GM23338 (cell line): ENCODE measurements around the gene RTN4RL2. TPM values are rescaled to one million over a fixed set of nuclear protein-coding genes. Genes with fewer than 3 reads are reported as not detected.

ENCODE experiments used
- ATAC-seq: fragments of 200-7000 bp; cut with Tn5 transposase; 3 replicates; pipeline ENCODE4 v1.9.1; 2020
- DNase-seq: peaks from one replicate; pipeline ENCODE4 v3.0.0-alpha.2; 2015; ENCODE audit warnings: low spot score
- H2AFZ ChIP-seq: fragments of 200-600 bp; sonication (generic); 2 replicates; pipeline ENCODE4 v1.8.0; 2016; ENCODE audit warnings: antibody characterized with exemption, mild to moderate bottlenecking, moderate library complexity
- H3F3A ChIP-seq: fragments of 200-600 bp; sonication (generic); replicated peaks from 2 replicates; pipeline ENCODE4 v1.8.0; 2017; ENCODE audit warnings: antibody characterized with exemption, mixed run types, low read depth
- H3K27ac ChIP-seq: fragments of 200-600 bp; sonication (generic); 2 replicates; pipeline ENCODE4 v1.6.1; 2016; ENCODE audit warnings: low read depth
- H3K27me3 ChIP-seq: fragments of 200-600 bp; sonication (generic); 2 replicates; pipeline ENCODE4 v1.8.0; 2016; ENCODE audit warnings: mild to moderate bottlenecking, mixed run types, moderate library complexity; ENCODE audit not compliant: insufficient read depth
- H3K36me3 ChIP-seq: fragments of 200-600 bp; sonication (generic); 2 replicates; pipeline ENCODE4 v1.8.0; 2016; ENCODE audit warnings: mild to moderate bottlenecking; ENCODE audit not compliant: insufficient read depth
- H3K4me1 ChIP-seq: fragments of 200-600 bp; sonication (generic); 2 replicates; pipeline ENCODE4 v1.8.0; 2016; ENCODE audit warnings: mild to moderate bottlenecking, moderate library complexity; ENCODE audit not compliant: insufficient read depth
- H3K4me2 ChIP-seq: fragments of 200-600 bp; sonication (generic); 2 replicates; pipeline ENCODE4 v1.7.1; 2017; ENCODE audit warnings: mixed run types
- H3K4me3 ChIP-seq: fragments of 200-600 bp; sonication (generic); 2 replicates; pipeline ENCODE4 v1.6.1; 2016; ENCODE audit warnings: mixed run types
- H3K79me2 ChIP-seq: fragments of 200-600 bp; sonication (generic); replicated peaks from 2 replicates; pipeline ENCODE4 v1.8.0; 2017; ENCODE audit warnings: mild to moderate bottlenecking; ENCODE audit not compliant: insufficient read depth
- H3K9me2 ChIP-seq: fragments of 200-600 bp; sonication (generic); 2 replicates; pipeline ENCODE4 v1.8.0; 2017; ENCODE audit not compliant: insufficient read depth
- H4K20me1 ChIP-seq: fragments of 200-600 bp; sonication (generic); replicated peaks from 2 replicates; pipeline ENCODE4 v1.8.0; 2017; ENCODE audit warnings: mild to moderate bottlenecking; ENCODE audit not compliant: insufficient read depth
- H3K27ac Mint-ChIP-seq: 2 replicates; pipeline ENCODE4 v1.8.0; 2020; ENCODE audit warnings: inconsistent platforms, mild to moderate bottlenecking, moderate library complexity, mixed read lengths
- H3K27me3 Mint-ChIP-seq: 3 replicates; pipeline ENCODE4 v1.8.0; 2022; ENCODE audit warnings: low read depth, mild to moderate bottlenecking, moderate library complexity, mixed read lengths, inconsistent platforms; ENCODE audit not compliant: insufficient read depth, poor library complexity
- H3K36me3 Mint-ChIP-seq: 3 replicates; pipeline ENCODE4 v1.8.0; 2021; ENCODE audit warnings: low read depth, mild to moderate bottlenecking, inconsistent platforms, moderate library complexity, mixed read lengths
- H3K4me1 Mint-ChIP-seq: 3 replicates; pipeline ENCODE4 v1.8.0; 2020; ENCODE audit warnings: mild to moderate bottlenecking, inconsistent platforms, mixed read lengths
- H3K4me3 Mint-ChIP-seq: 3 replicates; pipeline ENCODE4 v1.8.0; 2021; ENCODE audit warnings: moderate library complexity, mild to moderate bottlenecking, inconsistent platforms, mixed read lengths
- H3K9me3 Mint-ChIP-seq: 3 replicates; pipeline ENCODE4 v1.8.0; 2020; ENCODE audit warnings: moderate library complexity, mild to moderate bottlenecking, inconsistent platforms, mixed read lengths
- CREB1 ChIP-seq: fragments of 250-450 bp; sonication (Bioruptor Pico); IDR thresholded peaks from 2 replicates; pipeline ENCODE4 v1.5.0; 2020; ENCODE audit warnings: low read depth, mild to moderate bottlenecking, moderate library complexity
- NANOG ChIP-seq: IDR thresholded peaks from 2 replicates; pipeline ENCODE4 v1.6.1; 2016; ENCODE audit warnings: antibody characterized with exemption, borderline replicate concordance
- POLR2AphosphoS5 ChIP-seq: IDR thresholded peaks from 2 replicates; pipeline ENCODE4 v1.6.1; 2016; ENCODE audit warnings: antibody characterized with exemption, low read depth
- ZNF114 ChIP-seq: fragments of 250-450 bp; sonication (Bioruptor Pico); IDR thresholded peaks from 2 replicates; pipeline ENCODE4 v1.5.0; 2020; ENCODE audit warnings: mild to moderate bottlenecking, moderate library complexity
- polyA plus RNA-seq: library from polyadenylated mRNA; unstranded; fragments of >200 nt; fragmentation: Nextera tagmentation; extraction: Ambion mirVana; gene quantifications from 2 replicates; pipeline ENCODE4 v1.2.1, GENCODE V29; 2016
- total RNA-seq: library from RNA; depleted of rRNA; stranded (reverse); fragments of >200 nt; shearing (Covaris generic); gene quantifications from 2 replicates; pipeline ENCODE4 v1.2.3, GENCODE V29; 2014
- TF ChIP-seq, protein P1 (sequence below): IDR thresholded peaks from 2 replicates; pipeline ENCODE4 v1.6.1; 2016; ENCODE audit warnings: antibody characterized with exemption
- TF ChIP-seq, protein P2 (sequence below), 2 experiments: fragments of 200-600 bp in 1 of 2; sonication (generic) in 1 of 2; conservative IDR thresholded peaks; 2 replicates each; pipeline versions ENCODE4 v1.5.1 to v1.6.1; 2016 to 2017; ENCODE audit warnings: antibody characterized with exemption in 2 of 2, low read depth in 2 of 2, mild to moderate bottlenecking in 2 of 2, moderate library complexity in 1 of 2

The RTN4RL2 gene
- total and polyA plus RNA-seq, 2 experiments from 2014 or later: 13.9 to 15.9 TPM

DNA sequence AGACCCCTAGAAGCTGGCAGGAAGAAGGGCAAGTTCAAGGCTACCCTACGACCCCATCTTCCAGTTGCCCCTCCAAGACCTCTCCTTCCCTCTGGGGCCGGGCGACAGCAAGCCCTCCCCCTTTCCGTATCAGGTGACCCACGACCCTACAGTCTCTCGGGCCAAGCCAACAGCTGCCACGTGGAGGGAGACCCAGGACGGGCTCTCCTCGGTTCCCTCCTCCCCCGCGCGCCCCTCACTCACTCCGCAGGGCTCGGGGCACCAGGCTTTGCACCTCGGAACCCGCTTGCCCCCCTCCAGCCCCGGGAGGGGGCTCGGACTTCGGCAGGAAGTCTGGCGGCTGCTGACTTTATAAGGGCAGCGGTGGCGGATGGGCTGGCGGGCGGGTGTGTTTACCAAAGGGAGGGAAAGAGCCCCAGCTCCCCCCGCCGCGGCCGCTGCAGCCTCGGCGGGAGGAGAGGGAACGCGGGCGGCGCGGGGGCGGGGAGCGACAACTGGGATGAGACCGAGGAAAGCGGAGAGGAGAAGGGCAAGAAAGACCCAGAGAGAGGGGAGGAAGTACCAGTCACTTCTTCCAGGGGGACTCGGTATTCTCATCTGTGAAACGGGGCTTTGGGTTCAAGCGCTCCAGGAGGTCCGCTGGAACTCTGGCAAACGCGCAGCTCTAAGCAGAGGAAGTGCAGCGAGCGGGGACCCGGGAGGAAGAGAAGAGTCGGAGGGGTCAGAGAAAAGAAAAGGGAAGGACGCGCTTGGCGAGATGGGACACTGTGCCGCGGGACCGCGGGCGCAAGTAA, 54.4 kb downstream of the RTN4RL2 start:
- H4K20me1 ChIP-seq: no peaks in the 10 kb centered on the region
- peak overlapping the region; percentile 86 for H3K4me3 ChIP-seq
- ATAC-seq (peak; percentile 65), DNase-seq (peak; percentile 80)
- Mint-ChIP-seq H3K4me3 (peak overlapping the region; percentile 89), H3K27ac (no peak overlapping the region), H3K27me3 (peaks cover 16% of the 10 kb centered on the region), H3K4me1 (peaks cover 26% of the 10 kb centered on the region), H3K9me3 (no peaks in the 10 kb centered on the region; the same call in 2 of the 3 replicates), H3K36me3 (peaks cover 16% of the 10 kb centered on the region)
- peaks cover 8% of the 10 kb centered on the region; the same call in 1 of the 2 replicates for H3F3A ChIP-seq
- H3K27me3 ChIP-seq: peaks cover 17% of the 10 kb centered on the region
- H3K36me3 ChIP-seq: no peaks in the 10 kb centered on the region
- peak overlapping the region; percentile 97 for H3K4me2 ChIP-seq
- H3K4me1 ChIP-seq: peaks cover 11% of the 10 kb centered on the region
- TF ChIP-seq POLR2AphosphoS5: 0 out of 2 replicates have a peak, but pooled peaks have one; percentile 14
- TF ChIP-seq CREB1 (CRISPR knock-in tag): no peak
- peaks cover 30% of the 10 kb centered on the region for H3K79me2 ChIP-seq
- no peaks in the 10 kb centered on the region for H3K9me2 ChIP-seq
- peak overlapping the region; percentile 96 for H2AFZ ChIP-seq
- H3K27ac ChIP-seq: no peak overlapping the region

DNA sequence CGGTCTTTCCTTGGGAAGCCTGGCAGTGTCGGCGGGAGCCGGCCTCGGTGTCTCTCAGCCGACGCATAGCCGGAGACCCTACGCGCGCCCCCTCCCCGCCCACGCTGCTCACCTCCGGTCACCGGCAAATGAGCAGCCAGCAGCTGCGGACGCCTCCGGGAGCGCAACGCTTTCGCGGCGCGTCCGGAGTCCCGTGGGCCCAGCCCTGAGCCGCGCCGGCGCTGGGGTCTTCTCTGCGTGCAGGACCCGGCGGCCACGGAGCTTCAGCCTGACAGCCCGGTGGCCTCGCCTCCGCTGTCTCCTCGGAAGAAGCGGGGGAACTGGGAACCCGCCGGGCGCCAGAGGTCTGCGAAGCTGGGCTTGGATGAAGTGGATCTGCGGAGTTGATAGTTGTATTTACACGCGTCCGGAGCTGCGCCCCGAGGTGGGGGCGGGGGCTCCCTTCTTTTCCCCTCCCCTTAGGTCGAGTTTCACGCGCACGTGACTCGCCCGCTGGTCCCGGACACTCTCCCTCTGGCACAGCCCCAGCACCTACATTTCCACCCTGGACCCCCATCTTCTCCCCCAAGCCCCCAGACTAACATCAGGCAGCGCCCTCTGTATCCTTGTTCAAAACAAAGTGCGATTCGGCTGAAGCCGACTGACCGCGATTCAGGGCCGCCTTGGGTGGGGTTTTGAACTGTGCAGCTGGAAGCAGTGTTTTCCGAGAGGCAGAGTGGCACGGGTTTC, 55.2 kb downstream of the RTN4RL2 start, which contains the start of gene SLC43A1:
TSS of gene SLC43A1 (minus strand) at position 371 of the 729 bp plus-strand sequence. CDS start 1,591 bp downstream, outside the sequence.
- H3K4me1 ChIP-seq: peaks cover 11% of the 10 kb centered on the region
- H4K20me1 ChIP-seq: no peaks in the 10 kb centered on the region
- peak; percentile 57 for DNase-seq
- H3K79me2 ChIP-seq: peaks cover 24% of the 10 kb centered on the region
- peak within 1 kb of the TSS; percentile 96 for H2AFZ ChIP-seq
- Mint-ChIP-seq H3K4me1 (peaks cover 26% of the 10 kb centered on the region), H3K9me3 (no peaks in the 10 kb centered on the region; the same call in 2 of the 3 replicates), H3K36me3 (peaks cover 16% of the 10 kb centered on the region), H3K4me3 (peak within 1 kb of the TSS; percentile 89), H3K27ac (0 out of 2 replicates have a peak within 1 kb of the TSS, but pooled peaks have one; percentile 10), H3K27me3 (peaks cover 16% of the 10 kb centered on the region)
- TF ChIP-seq, protein P1, sequence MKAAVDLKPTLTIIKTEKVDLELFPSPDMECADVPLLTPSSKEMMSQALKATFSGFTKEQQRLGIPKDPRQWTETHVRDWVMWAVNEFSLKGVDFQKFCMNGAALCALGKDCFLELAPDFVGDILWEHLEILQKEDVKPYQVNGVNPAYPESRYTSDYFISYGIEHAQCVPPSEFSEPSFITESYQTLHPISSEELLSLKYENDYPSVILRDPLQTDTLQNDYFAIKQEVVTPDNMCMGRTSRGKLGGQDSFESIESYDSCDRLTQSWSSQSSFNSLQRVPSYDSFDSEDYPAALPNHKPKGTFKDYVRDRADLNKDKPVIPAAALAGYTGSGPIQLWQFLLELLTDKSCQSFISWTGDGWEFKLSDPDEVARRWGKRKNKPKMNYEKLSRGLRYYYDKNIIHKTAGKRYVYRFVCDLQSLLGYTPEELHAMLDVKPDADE: 0 out of 2 replicates have a peak, but pooled peaks have one; percentile 33
- TF ChIP-seq CREB1 (CRISPR knock-in tag) (no peak), POLR2AphosphoS5 (peak; percentile 63), NANOG (no peak), ZNF114 (CRISPR knock-in tag) (no peak)
- TF ChIP-seq, protein P2, sequence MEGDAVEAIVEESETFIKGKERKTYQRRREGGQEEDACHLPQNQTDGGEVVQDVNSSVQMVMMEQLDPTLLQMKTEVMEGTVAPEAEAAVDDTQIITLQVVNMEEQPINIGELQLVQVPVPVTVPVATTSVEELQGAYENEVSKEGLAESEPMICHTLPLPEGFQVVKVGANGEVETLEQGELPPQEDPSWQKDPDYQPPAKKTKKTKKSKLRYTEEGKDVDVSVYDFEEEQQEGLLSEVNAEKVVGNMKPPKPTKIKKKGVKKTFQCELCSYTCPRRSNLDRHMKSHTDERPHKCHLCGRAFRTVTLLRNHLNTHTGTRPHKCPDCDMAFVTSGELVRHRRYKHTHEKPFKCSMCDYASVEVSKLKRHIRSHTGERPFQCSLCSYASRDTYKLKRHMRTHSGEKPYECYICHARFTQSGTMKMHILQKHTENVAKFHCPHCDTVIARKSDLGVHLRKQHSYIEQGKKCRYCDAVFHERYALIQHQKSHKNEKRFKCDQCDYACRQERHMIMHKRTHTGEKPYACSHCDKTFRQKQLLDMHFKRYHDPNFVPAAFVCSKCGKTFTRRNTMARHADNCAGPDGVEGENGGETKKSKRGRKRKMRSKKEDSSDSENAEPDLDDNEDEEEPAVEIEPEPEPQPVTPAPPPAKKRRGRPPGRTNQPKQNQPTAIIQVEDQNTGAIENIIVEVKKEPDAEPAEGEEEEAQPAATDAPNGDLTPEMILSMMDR (conservative IDR thresholded peaks at IDR 0.05; ENCODE audit: low read depth in 2 of 2): no peak
- H3K36me3 ChIP-seq: no peaks in the 10 kb centered on the region
- H3F3A ChIP-seq: peaks cover 6% of the 10 kb centered on the region; the same call in 1 of the 2 replicates
- no peak within 1 kb of the TSS for H3K27ac ChIP-seq
- peak; percentile 38 for ATAC-seq
- H3K4me2 ChIP-seq: peak within 1 kb of the TSS; percentile 97
- peak within 1 kb of the TSS; percentile 86 for H3K4me3 ChIP-seq
- no peaks in the 10 kb centered on the region for H3K9me2 ChIP-seq
- H3K27me3 ChIP-seq: peaks cover 17% of the 10 kb centered on the region
